Measurements from ENCODE around the gene TLL2.

The TLL2 gene

GRCh38 chr10:96502561-96503282 lies 11.0 kb downstream of the TLL2 start:
- H3K79me2 ChIP-seq: no peaks in the 10 kb centered on the region
- no peaks in the 10 kb centered on the region for H3K36me3 ChIP-seq (ENCODE audit: control insufficient read depth, insufficient read depth, low read length)
- no peaks in the 10 kb centered on the region for H3K27me3 ChIP-seq (ENCODE audit: control insufficient read depth, insufficient read depth, low read length)
- H3K9me3 ChIP-seq (ENCODE audit: control insufficient read depth, low read length): no peaks in the 10 kb centered on the region
- no peak overlapping the region for H2AFZ ChIP-seq
- no peak overlapping the region for H3K27ac ChIP-seq
- H3K4me3 ChIP-seq (ENCODE audit: low read depth, low read length): no peak overlapping the region
- H3K4me2 ChIP-seq (ENCODE audit: low read length): no peak overlapping the region
- no peak overlapping the region for H3K9ac ChIP-seq
- no peaks in the 10 kb centered on the region for H3K4me1 ChIP-seq
- no peak for TF ChIP-seq CTCF (IDR thresholded peaks at IDR 0.05)

GRCh38 chr10:96501985-96502384 lies 11.7 kb downstream of the TLL2 start:
- Histone ChIP-seq H3K4me3 (ENCODE audit: low read depth, low read length) (no peak overlapping the region), H3K27ac (no peak overlapping the region), H3K79me2 (no peaks in the 10 kb centered on the region), H2AFZ (no peak overlapping the region), H3K4me1 (no peaks in the 10 kb centered on the region), H3K4me2 (ENCODE audit: low read length) (no peak overlapping the region), H3K9me3 (ENCODE audit: control insufficient read depth, low read length) (no peaks in the 10 kb centered on the region), H3K27me3 (ENCODE audit: control insufficient read depth, insufficient read depth, low read length) (no peaks in the 10 kb centered on the region), H3K36me3 (ENCODE audit: control insufficient read depth, insufficient read depth, low read length) (no peaks in the 10 kb centered on the region), H3K9ac (no peak overlapping the region)
- no peak for TF ChIP-seq CTCF (IDR thresholded peaks at IDR 0.05)

- H3K36me3 ChIP-seq (ENCODE audit: control insufficient read depth, insufficient read depth, low read length): no peaks in the 10 kb centered on the region
- TF ChIP-seq CTCF (IDR thresholded peaks at IDR 0.05): no peak
- no peak overlapping the region for H3K4me3 ChIP-seq (ENCODE audit: low read depth, low read length)
- H3K9me3 ChIP-seq (ENCODE audit: control insufficient read depth, low read length): no peaks in the 10 kb centered on the region
- H3K4me2 ChIP-seq (ENCODE audit: low read length): no peak overlapping the region
- no peak overlapping the region for H3K27ac ChIP-seq
- H3K79me2 ChIP-seq: no peaks in the 10 kb centered on the region
- no peaks in the 10 kb centered on the region for H3K4me1 ChIP-seq
- no peak overlapping the region for H2AFZ ChIP-seq
- no peak overlapping the region for H3K9ac ChIP-seq
- no peaks in the 10 kb centered on the region for H3K27me3 ChIP-seq (ENCODE audit: control insufficient read depth, insufficient read depth, low read length)
Observed at GRCh38 chr10:96500519-96500918, 13.2 kb downstream of the TLL2 start.

- Histone ChIP-seq H3K36me3 (ENCODE audit: control insufficient read depth, insufficient read depth, low read length) (no peaks in the 10 kb centered on the region), H3K4me1 (no peaks in the 10 kb centered on the region), H3K27me3 (ENCODE audit: control insufficient read depth, insufficient read depth, low read length) (no peaks in the 10 kb centered on the region), H3K27ac (no peak overlapping the region), H3K4me2 (ENCODE audit: low read length) (no peak overlapping the region), H3K79me2 (no peaks in the 10 kb centered on the region), H3K9me3 (ENCODE audit: control insufficient read depth, low read length) (no peaks in the 10 kb centered on the region), H3K9ac (no peak overlapping the region), H3K4me3 (ENCODE audit: low read depth, low read length) (no peak overlapping the region), H2AFZ (no peak overlapping the region)
- no peak for TF ChIP-seq CTCF (IDR thresholded peaks at IDR 0.05)
Observed at GRCh38 chr10:96500050-96500449, 13.7 kb downstream of the TLL2 start.

GRCh38 chr10:96497391-96497790 lies 16.3 kb downstream of the TLL2 start:
- no peaks in the 10 kb centered on the region for H3K4me1 ChIP-seq
- no peak overlapping the region for H3K27ac ChIP-seq
- TF ChIP-seq CTCF (IDR thresholded peaks at IDR 0.05): no peak
- no peak overlapping the region for H2AFZ ChIP-seq
- H3K9me3 ChIP-seq (ENCODE audit: control insufficient read depth, low read length): no peaks in the 10 kb centered on the region
- no peaks in the 10 kb centered on the region for H3K79me2 ChIP-seq
- no peak overlapping the region for H3K4me3 ChIP-seq (ENCODE audit: low read depth, low read length)
- H3K27me3 ChIP-seq (ENCODE audit: control insufficient read depth, insufficient read depth, low read length): no peaks in the 10 kb centered on the region
- no peak overlapping the region for H3K4me2 ChIP-seq (ENCODE audit: low read length)
- H3K9ac ChIP-seq: no peak overlapping the region
- H3K36me3 ChIP-seq (ENCODE audit: control insufficient read depth, insufficient read depth, low read length): no peaks in the 10 kb centered on the region
